Smooth muscle cell of the brain vasculature (primary cell): ENCODE results near the gene UGT1A9.

Source experiments
- DNase-seq: peaks from one replicate; pipeline ENCODE4 v3.0.0-alpha.2; 2012; ENCODE audit warnings: low read depth, low spot score

Gene UGT1A9

DNA sequence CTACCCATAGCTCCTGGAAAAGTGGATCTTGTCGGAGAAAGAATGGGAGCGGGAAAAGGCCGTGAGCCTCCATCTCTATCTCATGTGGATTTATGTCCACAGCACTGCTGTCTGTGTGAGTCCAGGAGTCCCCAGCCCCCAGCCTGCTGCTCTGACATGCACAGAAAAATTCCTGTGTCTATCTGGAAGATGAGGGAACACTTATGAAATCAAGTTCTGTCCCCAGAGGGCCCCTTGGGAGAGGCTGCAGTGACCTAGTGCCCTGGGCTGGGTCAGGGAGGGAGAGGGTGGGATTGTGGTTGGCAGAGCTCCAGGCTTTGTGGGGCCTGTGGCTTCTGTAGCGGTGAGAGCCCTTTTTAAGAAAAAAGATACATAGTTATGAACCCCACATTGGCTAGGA, 145.1 kb downstream of the UGT1A9 start:
- DNase-seq: no peak

DNA sequence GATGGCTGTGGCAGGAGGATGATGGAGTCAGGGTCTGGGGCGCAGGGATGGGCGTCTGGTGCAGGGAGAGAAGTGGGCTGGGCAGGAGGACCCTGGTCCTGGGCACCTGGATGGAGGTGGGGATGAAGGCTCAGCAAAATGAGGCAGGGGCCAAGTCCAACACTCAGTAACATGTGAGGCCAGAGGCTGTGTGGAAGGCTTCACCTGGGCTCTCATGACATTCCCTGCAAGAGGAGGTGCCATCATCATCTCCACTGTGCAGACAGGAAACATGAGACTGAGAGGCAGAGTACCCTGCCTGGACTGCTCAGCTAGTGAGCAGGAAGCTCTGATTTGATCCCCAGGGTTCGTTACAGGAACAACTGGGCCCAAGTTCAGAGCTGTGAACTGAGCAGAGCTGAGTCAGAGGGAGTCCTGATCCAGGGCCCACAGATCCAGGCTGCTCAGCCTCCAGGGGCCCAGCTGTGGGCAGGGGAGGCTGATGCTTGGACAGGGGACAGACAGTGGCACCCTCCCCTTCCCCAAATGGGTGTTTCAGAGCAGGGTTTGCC, 145.7 kb downstream of the UGT1A9 start:
- DNase-seq: no peak

DNA sequence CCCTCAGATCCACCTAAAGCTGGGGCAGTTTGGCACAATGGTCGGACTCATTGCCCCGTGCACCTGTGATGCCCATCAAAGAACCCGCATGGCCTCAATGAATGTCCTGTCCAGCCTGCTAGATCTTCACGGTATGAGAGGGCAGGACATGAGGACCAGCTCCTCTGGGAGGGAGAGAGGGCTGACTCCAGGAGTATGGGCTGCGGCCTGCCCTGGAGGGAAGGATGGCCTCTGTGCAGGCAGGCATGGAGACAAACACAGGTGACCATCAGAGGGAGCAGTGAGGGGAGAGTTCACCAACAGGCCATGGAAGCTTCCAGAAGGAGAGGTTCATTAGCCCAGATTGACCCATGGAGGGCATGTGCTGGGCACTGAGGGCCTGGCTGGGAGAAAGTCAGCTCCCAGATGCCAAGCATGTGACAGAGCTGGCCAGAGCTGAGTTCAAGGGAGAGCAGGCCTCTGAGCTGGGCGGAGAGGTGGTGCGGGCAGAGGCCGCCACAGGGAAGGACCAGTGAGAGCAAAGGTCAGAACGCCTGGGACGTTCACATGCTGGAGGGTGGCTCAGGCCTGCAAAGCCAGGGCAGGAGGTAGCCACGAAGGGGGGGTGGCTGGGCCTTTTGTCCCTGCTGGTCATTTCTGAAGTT, 146.4 kb downstream of the UGT1A9 start:
- DNase-seq: no peak

DNA sequence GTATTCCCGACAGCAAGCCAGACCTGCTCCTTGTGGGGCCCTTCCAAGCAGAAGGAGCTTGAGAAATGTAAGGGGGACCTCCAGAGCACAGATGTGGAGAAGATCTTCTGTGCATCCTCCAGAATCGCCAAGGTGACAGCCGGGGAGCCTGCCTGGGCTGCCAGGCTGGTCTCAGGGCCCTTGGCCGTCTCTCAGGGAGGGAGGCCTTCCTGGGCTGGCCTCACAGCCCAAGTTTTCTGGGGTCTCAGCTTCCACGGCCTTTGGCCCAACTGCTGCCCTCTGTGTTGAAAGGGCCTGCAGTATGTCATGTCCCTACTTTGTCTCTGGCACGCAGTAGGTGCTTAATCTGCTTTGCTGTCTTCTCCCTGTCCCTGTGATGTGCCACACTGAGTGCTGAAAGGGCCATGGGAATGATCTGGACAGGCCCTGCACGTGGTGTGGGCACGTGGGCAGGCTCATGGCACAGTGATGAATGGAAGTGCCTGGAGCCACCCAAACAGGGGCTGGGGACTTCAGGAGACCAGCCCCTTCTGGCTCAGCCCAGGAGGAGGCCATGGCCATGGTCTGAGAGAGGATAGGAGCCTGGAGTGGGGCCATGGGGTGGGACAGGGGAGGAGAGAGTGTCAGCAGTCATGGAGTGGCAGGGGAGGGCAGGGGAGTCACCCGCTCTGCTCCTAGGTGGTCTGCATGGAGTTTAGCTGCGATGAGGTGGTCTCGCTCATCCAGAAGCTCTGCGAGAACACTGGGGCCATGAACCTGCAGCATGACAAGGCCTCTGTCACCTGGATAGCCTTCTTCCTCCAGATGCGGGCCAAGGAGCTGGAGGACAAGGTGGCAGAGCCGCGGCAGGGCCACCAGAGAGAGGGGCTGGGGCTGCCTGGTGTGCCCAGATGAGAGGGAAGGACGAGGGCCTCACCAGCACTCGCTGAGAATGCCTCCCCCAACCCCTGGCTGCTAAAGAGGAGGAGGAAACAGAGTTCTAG, 147.2 kb downstream of the UGT1A9 start:
- no peak for DNase-seq

DNA sequence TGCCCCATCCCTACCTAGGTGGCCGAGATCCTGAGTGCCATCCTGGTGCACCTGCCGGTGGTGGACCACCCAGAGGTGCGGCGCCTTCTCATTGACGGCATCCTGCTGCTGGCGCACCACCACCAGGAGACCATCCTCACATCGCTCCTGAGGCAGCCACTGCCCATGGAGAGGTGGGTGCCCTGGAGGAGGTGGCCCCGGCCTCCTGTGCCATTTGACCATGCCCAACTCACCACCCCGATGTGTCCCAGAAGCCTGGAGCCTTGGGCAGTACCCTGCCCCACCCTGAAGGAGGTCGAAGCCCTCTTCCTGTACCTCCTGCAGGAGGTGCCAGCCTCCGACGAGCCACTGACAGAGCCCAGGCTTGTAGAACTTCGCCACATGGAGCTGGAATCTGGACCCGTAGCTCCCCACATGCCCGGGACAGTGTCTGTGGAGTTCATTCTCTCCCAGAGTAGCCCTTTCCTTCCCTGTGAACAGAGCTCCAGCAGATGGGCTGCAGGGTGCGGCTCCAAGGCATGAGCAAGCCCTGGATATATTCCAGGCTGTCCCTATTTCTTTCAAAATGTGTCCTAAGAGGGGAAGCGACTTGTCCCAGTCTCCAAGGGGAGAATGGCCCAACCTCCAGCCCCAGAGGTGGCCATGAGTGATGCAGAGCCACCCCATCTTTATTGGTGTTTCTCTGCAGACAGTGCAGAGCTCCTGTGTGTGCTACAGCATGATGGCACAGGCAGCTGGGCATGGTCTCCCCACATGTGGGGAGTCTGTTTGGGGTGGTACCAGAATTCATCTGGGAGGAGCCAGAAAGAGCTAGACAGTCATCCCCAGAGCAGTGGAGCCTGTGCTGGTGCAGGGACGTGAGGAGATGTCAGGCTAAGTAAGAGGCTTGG, 148.4 kb downstream of the UGT1A9 start:
- no peak for DNase-seq

DNA sequence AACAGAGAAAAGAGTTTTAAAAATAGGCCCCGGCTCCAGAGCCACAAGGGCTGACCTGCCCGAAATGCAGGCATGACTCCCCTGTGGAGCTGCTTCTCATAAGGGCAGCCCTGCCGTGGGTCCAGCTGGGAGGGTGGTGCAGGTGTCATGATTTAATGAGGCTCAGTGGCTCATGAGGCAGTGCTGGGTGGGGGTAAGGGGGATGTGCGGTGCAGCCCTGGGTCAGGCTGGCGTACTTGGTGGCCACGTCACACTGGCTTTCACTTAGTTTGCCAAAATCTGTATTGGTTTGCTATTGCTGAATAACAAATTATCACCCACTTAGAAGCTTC, 149.0 kb downstream of the UGT1A9 start:
- no peak for DNase-seq

DNA sequence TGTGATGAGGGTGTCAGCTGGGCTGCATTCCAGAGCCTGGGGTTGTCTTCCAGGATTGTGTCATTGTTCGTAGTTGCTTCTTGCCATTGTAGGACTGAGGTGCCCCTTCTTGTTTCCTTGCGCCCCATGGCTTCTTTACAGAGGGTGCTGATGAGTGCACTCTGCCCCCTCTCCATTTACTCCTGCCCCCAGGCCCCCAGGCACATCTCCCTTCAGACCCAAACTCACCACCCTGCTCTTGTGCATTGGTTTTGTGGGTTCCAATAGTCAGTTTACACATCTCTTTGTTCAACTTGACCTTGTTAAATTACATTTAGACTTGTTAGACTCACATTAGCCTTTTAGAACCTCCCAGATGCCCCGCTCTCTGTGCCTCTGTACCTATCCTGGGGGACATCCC, 149.5 kb downstream of the UGT1A9 start:
- no peak for DNase-seq

DNA sequence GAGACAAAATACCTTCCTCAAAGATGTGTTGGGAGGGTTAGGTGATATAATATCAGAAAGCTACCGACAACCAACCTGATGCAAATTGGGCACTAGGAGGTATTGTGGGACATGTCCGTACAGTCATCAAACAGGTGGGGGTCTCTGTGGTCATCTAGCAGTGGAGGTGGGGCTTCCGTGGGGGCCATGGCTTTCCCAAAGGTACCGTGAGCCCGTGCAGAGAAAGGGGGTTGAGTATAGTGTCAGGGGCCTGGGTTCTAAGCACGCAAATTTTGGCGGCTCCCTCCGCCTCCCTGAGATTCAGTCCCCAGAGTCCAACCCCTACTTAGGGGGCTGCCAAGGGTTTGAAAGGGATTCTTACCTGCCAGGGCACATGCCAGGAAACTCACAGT, 150.0 kb downstream of the UGT1A9 start:
- no peak for DNase-seq

DNA sequence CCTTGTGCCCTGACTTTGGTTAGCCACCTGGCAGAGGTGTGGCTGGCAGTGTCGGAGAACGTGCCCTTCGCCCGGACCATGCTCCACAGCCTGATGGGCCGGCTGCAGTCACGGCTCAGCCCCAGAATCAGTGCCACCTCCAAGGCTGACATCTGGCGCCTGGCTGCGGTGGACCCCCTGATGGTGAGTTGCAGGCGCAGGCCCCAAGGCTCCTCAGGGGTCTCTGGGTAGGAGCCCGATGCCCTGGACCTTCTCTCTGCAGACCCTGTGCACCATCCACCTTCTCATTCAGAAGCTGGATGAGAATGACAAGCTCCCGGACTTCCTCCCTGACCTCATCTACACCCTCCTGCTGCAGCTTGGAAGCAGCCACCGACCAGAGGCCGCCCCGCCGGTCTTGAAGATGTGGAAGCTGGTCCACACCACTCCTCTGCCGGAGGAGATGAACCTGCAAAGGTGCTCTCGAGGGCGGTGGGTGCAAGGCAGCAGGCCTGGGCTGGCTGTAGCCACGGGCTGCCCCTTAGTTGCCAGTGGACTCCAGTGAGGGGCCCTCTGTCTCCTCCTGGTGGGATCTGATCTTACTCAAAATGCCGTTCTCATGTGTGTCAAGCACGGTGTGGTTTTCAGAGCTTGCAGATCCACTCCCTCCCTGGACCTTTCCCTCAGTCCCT, 150.5 kb downstream of the UGT1A9 start:
- DNase-seq: no peak
